WERI-Rb-1 (cell line): ENCODE results near the gene GSDME.

Source experiments
- DNase-seq: peaks from one replicate; pipeline ENCODE4 v3.0.0-alpha.2; 2020
- H3K27ac ChIP-seq: fragments of 250-450 bp; sonication (Bioruptor Pico); 2 replicates; pipeline ENCODE4 v1.5.1; 2020; ENCODE audit warnings: mild to moderate bottlenecking, moderate library complexity
- H3K27me3 ChIP-seq: fragments of 250-450 bp; sonication (Bioruptor Pico); 2 replicates; pipeline ENCODE4 v1.5.1; 2021; ENCODE audit warnings: mild to moderate bottlenecking, low read depth, moderate library complexity; ENCODE audit not compliant: insufficient read depth, severe bottlenecking
- H3K36me3 ChIP-seq: fragments of 250-450 bp; sonication (Bioruptor Pico); 2 replicates; pipeline ENCODE4 v1.5.1; 2020; ENCODE audit warnings: mild to moderate bottlenecking, moderate library complexity
- H3K4me3 ChIP-seq: 2 replicates; pipeline ENCODE4 v1.5.1; 2011; ENCODE audit warnings: low read depth, mild to moderate bottlenecking, control low read depth, low read length
- H3K9me3 ChIP-seq: fragments of 250-450 bp; sonication (Bioruptor Pico); 2 replicates; pipeline ENCODE4 v1.5.1; 2021; ENCODE audit warnings: mild to moderate bottlenecking, moderate library complexity; ENCODE audit not compliant: severe bottlenecking
- CTCF ChIP-seq: IDR thresholded peaks from 2 replicates; pipeline ENCODE4 v1.5.1; 2011; ENCODE audit warnings: low read depth, mild to moderate bottlenecking, control low read depth, inconsistent platforms, low read length

The GSDME gene

GRCh38 chr7:24685708-24686107 lies 71.6 kb downstream of the GSDME start:
- no peak overlapping the region for H3K27ac ChIP-seq
- no peak for TF ChIP-seq CTCF
- H3K9me3 ChIP-seq: no peaks in the 10 kb centered on the region
- no peaks in the 10 kb centered on the region for H3K27me3 ChIP-seq
- no peaks in the 10 kb centered on the region for H3K36me3 ChIP-seq
- H3K4me3 ChIP-seq: no peak overlapping the region
- no peak for DNase-seq

- no peaks in the 10 kb centered on the region for H3K9me3 ChIP-seq
Observed at GRCh38 chr7:24670782-24671181, 86.5 kb downstream of the GSDME start.

GRCh38 chr7:24669971-24670591 lies 87.2 kb downstream of the GSDME start:
- no peak for DNase-seq
- no peaks in the 10 kb centered on the region for H3K27me3 ChIP-seq
- no peak overlapping the region for H3K4me3 ChIP-seq
- no peaks in the 10 kb centered on the region for H3K9me3 ChIP-seq
- H3K27ac ChIP-seq: no peak overlapping the region
- H3K36me3 ChIP-seq: peaks cover 3% of the 10 kb centered on the region; the same call in 1 of the 2 replicates
- no peak for TF ChIP-seq CTCF

More at GRCh38 chr7:24670782-24671181, 86.5 kb downstream of the GSDME start:
- Histone ChIP-seq H3K27me3 (no peaks in the 10 kb centered on the region), H3K36me3 (no peaks in the 10 kb centered on the region), H3K4me3 (no peak overlapping the region), H3K27ac (no peak overlapping the region)
- TF ChIP-seq CTCF: no peak
- no peak for DNase-seq

- TF ChIP-seq CTCF: no peak
- no peak for DNase-seq
- Histone ChIP-seq H3K27me3 (no peaks in the 10 kb centered on the region), H3K4me3 (no peak overlapping the region), H3K36me3 (peaks cover 3% of the 10 kb centered on the region; the same call in 1 of the 2 replicates), H3K9me3 (no peaks in the 10 kb centered on the region), H3K27ac (no peak overlapping the region)
Observed at GRCh38 chr7:24668927-24669635, 88.2 kb downstream of the GSDME start.

- no peak overlapping the region for H3K27ac ChIP-seq
- peaks cover 3% of the 10 kb centered on the region; the same call in 1 of the 2 replicates for H3K36me3 ChIP-seq
- no peak overlapping the region for H3K4me3 ChIP-seq
- TF ChIP-seq CTCF: peak; percentile 51
- DNase-seq: peak; percentile 30
- H3K9me3 ChIP-seq: no peaks in the 10 kb centered on the region
- H3K27me3 ChIP-seq: no peaks in the 10 kb centered on the region
Observed at GRCh38 chr7:24665564-24666294, 91.5 kb downstream of the GSDME start.
